Subcutaneous abdominal adipose tissue (tissue), 5 donors: ENCODE measurements around the gene UMAD1.

ENCODE experiments used
- H3K27ac ChIP-seq: one replicate; pipeline ENCODE4 v1.7.0; 2013; ENCODE audit warnings: low read depth, mild to moderate bottlenecking, inconsistent platforms, low read length, moderate library complexity
- H3K27me3 ChIP-seq, 5 donors: one replicate each; pipeline ENCODE4 v1.7.0; 2013; ENCODE audit warnings: low read length in 5 of 5, inconsistent platforms in 1 of 5; ENCODE audit not compliant: control insufficient read depth in 5 of 5, insufficient read depth in 4 of 5
- H3K36me3 ChIP-seq, 5 donors: one replicate each; pipeline ENCODE4 v1.7.0; 2013; ENCODE audit warnings: low read length in 5 of 5; ENCODE audit not compliant: control insufficient read depth in 5 of 5, insufficient read depth in 5 of 5
- H3K4me1 ChIP-seq, 5 donors: one replicate each; pipeline ENCODE4 v1.7.0; 2013; ENCODE audit warnings: low read length in 5 of 5, mild to moderate bottlenecking in 3 of 5, moderate library complexity in 1 of 5; ENCODE audit not compliant: control insufficient read depth in 5 of 5, insufficient read depth in 5 of 5
- H3K4me3 ChIP-seq, 5 donors: one replicate each; pipeline ENCODE4 v1.7.0; 2013; ENCODE audit warnings: low read length in 5 of 5, low read depth in 1 of 5
- H3K9ac ChIP-seq, 5 donors: one replicate each; pipeline ENCODE4 v1.7.0; 2013; ENCODE audit warnings: low read length in 5 of 5, mild to moderate bottlenecking in 4 of 5, moderate library complexity in 3 of 5
- H3K9me3 ChIP-seq, 5 donors: one replicate each; pipeline ENCODE4 v1.7.0; 2013; ENCODE audit warnings: low read length in 5 of 5; ENCODE audit not compliant: control insufficient read depth in 5 of 5
- donor health status: healthy.
- donor health status: healthy.
- donor health status: healthy.
- donor health status: healthy.
- donor health status: healthy.

Gene UMAD1

DNA sequence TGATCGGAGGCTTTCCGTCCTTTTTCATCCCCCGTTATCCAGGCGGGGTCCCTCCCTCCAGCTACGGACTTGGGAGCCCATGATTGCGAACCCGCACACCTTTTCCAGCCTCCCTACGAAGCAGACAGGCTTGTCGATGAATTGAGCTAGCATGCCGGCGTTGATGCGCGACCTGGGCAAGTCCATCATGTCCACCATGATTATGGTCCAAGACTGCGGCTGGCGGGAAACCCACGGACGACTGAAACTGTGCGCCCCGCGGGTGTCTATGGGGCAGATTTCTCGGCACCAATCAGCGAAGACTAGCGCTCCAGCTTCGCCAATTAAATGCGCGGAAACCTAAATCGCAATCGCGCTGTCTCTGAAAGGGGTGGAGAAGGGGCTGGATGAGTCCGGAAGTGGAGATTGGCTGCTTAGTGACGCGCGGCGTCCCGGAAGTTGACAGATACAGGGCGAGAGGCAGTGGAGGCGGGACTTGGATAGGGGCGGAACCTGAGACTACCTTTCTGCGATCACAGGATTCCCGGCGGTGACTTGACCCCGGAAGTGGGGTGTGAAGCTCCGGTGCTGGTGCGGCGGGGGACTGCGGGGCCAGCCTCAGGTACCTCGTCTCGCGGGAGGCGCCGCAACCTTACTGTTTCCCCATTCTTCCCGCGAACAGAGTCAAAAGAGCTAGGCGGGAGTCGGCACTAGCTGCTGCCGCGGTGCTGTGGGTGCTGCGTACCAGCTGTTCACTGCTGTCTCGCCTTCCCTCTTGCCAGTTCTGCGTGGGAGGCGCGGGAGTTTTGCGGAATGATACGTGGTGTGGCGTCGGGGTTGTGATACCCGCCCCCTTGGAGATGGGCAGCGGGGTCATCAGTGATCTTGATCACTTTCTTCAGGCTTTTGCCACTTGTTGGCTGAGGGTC is at the start of gene UMAD1:
Gene UMAD1 (plus strand): TSS at position 532 of the 908 bp plus-strand sequence. CDS start 32,620 bp downstream, outside the sequence.
- Histone ChIP-seq H3K9me3 (no peaks in the 10 kb centered on the region), H3K4me3 (peak within 1 kb of the TSS; percentile 81 to 100 (median 97))

DNA sequence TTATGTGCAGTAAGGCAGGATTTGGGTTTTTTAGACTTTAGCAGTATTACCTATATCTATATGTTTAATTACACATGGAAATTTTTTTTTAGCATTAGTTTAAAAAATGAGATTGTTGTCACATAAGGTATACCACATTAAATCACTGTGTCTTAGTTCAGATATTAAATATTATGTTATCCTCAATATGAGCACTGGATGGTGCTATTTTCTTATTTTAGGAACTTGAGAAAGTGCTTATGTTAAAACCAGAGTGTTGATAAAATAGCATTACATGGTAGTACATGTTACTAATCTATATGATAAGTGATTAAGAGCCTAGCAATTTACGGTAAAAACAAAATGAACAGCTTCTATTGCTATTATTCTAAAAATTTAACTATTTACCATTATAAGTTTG is 45.1 kb upstream of the UMAD1 start:
- Histone ChIP-seq H3K4me1 (no peaks in the 10 kb centered on the region), H3K9ac (no peak overlapping the region), H3K36me3 (peaks cover 12 to 29% (median 15%) of the 10 kb centered on the region in 5 donors), H3K27ac (no peak overlapping the region), H3K27me3 (no peaks in the 10 kb centered on the region), H3K9me3 (no peaks in the 10 kb centered on the region), H3K4me3 (no peak overlapping the region)

More for the DNA sequence above, at the start of gene UMAD1:
- Histone ChIP-seq H3K4me1 (peaks cover 2 to 23% (median 22%) of the 10 kb centered on the region in 5 donors), H3K27me3 (no peaks in the 10 kb centered on the region), H3K9ac (peak within 1 kb of the TSS; percentile 65 to 94 (median 84)), H3K27ac (peak within 1 kb of the TSS; percentile 93), H3K36me3 (peaks cover 0 to 6% (median 2%) of the 10 kb centered on the region in 5 donors)

DNA sequence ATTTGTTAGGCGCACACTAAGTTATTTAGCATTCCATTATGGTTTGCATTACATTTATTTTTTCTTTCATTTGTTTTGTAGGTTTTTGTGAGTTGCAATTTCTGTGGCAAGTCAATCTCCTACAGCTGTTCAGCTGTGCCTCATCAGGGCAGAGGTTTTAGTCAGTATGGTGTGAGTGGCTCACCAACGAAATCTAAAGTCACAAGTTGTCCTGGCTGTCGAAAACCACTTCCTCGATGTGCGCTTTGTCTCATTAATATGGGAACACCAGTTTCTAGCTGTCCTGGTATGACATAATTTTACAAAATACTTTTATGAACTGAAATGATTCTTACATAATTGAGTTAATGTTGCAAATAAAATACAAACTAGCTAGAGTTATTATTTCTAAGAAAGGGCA is 44.4 kb upstream of the UMAD1 start:
- H3K9me3 ChIP-seq, result no peaks in the 10 kb centered on the region
- H3K27me3 ChIP-seq, result no peaks in the 10 kb centered on the region
- no peak overlapping the region for H3K4me3 ChIP-seq
- H3K9ac ChIP-seq, result peak overlapping the region in 1 of 5 donors; percentile 6
- H3K4me1 ChIP-seq, result no peaks in the 10 kb centered on the region
- H3K36me3 ChIP-seq, result peaks cover 12 to 29% (median 14%) of the 10 kb centered on the region in 5 donors
- no peak overlapping the region for H3K27ac ChIP-seq

DNA sequence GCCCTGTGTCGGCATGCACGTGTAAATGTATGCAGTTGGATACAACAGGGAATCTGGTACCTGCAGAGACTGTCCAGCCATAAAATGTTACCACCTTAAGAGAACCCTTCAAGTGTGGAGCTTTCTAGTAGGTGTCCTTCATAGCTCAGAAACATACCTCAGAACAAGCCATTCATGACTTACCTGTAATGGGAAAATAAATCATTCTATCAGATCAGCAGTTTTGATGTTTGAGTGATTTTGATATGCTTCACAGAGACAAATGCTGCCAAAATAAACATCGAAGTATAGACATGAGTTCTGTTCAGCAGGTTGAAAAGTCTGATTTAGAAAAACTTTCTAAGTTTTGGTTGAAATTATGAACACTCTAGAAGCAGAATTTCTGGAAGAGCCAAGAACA is 33.5 kb upstream of the UMAD1 start:
- Histone ChIP-seq H3K27ac (no peak overlapping the region), H3K36me3 (peaks cover 9 to 31% (median 16%) of the 10 kb centered on the region in 5 donors), H3K4me3 (no peak overlapping the region), H3K9ac (no peak overlapping the region), H3K9me3 (no peaks in the 10 kb centered on the region), H3K4me1 (no peaks in the 10 kb centered on the region), H3K27me3 (no peaks in the 10 kb centered on the region)

DNA sequence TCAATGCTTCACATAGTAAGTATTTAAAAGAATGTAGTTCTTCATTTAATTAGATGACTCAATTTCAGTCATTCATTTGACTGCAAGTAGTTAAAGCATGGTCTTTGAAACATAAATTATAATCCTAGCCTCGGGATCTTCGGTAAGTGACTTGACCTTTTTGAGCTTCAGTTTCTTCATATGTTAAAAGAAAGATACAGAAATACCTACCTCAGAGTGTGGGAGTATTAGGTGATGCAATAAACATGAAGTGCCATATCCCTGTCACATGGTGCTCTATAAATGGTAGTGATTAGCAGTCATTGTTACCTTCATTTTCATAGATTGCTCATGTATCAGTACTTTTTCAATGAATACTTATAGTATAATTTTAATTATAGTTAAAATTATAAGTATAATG is 31.2 kb upstream of the UMAD1 start:
- Histone ChIP-seq H3K9ac (no peak overlapping the region), H3K27ac (no peak overlapping the region), H3K4me3 (no peak overlapping the region), H3K4me1 (no peaks in the 10 kb centered on the region), H3K9me3 (no peaks in the 10 kb centered on the region), H3K27me3 (no peaks in the 10 kb centered on the region), H3K36me3 (peaks cover 9 to 31% (median 16%) of the 10 kb centered on the region in 5 donors)

DNA sequence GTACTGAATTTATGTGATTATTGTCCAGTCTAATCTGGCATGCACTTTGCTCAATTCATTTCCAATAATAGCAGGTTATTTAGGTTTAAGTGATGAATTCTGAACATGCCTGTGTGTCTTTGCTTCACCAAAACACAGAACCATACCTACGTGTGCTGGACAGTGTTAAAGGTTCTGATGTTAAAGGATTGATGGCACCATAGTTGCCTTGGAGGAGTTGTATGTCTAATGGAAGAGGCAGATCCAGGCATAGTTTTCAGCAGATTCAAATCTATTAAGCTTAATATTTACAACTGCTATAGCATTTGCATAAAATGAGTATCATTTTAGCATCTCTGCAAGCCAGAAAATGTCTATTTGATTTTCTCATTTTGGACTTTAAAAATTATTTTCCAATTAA is 28.0 kb upstream of the UMAD1 start:
- no peaks in the 10 kb centered on the region for H3K9me3 ChIP-seq

DNA sequence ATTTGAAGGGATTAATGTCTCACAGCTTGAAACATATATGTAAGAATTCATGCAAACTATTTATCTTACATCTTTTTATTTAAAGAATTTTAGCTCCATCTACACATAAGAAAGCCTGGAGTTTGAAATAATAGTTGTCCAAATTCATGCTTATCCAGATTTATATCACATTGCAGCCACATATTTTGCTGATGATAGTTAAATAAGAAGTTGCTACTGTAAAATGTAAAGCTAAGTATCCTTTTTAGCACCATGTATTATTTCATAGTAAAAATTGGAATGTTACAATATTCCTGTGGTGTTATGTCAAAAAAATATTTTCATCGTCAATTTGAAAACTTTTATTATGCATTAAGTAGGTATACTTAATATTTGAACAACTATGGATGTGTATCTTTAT is 27.3 kb upstream of the UMAD1 start:
- Histone ChIP-seq H3K36me3 (peaks cover 0 to 10% (median 3%) of the 10 kb centered on the region in 5 donors), H3K4me1 (no peaks in the 10 kb centered on the region), H3K27ac (no peak overlapping the region), H3K4me3 (no peak overlapping the region), H3K9me3 (no peaks in the 10 kb centered on the region), H3K9ac (no peak overlapping the region), H3K27me3 (no peaks in the 10 kb centered on the region)

More for the DNA sequence above, 28.0 kb upstream of the UMAD1 start:
- Histone ChIP-seq H3K9ac (no peak overlapping the region), H3K27me3 (no peaks in the 10 kb centered on the region), H3K27ac (no peak overlapping the region), H3K4me1 (no peaks in the 10 kb centered on the region), H3K36me3 (peaks cover 6 to 16% (median 6%) of the 10 kb centered on the region in 5 donors), H3K4me3 (no peak overlapping the region)

DNA sequence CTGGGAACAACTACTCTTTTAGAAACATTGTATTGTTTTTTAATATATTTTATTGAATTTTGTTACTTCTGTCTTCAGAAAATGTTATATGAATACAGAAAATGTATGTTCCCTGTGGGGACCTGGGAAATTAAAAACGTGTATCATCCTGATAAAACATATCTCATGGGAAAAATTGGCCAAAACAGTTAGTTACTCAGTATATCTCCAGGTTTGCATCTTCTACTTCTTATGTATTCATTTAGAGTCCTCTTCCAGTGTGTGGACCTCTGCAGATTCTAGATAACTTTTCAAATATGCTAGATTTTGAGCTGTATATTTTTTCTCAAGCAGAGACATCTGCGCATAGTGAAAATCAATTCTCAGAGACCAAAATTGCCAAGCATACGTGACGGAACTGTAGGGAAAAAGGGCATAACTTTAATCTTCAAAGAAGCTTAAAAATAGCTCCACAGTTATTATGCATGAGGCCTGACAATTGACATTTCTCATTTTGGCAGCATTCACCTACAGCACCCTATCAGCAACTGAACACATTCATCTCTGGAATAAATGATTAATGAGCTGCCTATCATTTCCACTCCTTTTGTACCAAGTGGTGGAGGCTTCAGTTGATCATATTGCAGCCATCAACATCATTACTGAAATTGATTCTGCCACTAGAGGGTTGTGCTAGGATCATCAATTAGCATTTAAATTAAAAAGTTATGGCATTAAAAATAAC is 26.4 kb upstream of the UMAD1 start:
- H3K9ac ChIP-seq, result no peak overlapping the region
- no peak overlapping the region for H3K4me3 ChIP-seq
- H3K36me3 ChIP-seq, result peaks cover 0 to 2% (median 0%) of the 10 kb centered on the region in 5 donors
- H3K9me3 ChIP-seq, result no peaks in the 10 kb centered on the region
- H3K27ac ChIP-seq, result no peak overlapping the region
- H3K4me1 ChIP-seq, result no peaks in the 10 kb centered on the region
- H3K27me3 ChIP-seq, result no peaks in the 10 kb centered on the region

DNA sequence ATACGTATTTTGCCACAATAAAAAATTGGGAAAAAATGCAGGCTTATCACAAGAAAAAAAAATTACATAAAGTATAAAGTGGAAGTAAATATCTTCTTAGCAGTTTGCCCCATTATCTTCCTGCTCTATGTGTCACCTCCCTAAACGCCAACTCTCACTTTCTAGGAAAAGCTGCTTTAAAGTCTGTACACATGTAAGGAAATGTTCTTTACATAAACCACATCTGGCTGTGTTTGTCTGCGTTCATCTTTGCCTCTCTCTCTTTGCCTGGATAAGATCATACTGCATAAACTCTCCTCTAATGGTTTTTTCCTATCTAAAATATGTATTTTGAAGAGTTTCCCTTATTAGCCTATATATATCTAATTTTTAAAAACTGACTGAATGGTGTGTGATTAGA is 23.0 kb upstream of the UMAD1 start:
- Histone ChIP-seq H3K4me3 (no peak overlapping the region), H3K27me3 (peaks cover 0 to 4% (median 0%) of the 10 kb centered on the region in 5 donors)

DNA sequence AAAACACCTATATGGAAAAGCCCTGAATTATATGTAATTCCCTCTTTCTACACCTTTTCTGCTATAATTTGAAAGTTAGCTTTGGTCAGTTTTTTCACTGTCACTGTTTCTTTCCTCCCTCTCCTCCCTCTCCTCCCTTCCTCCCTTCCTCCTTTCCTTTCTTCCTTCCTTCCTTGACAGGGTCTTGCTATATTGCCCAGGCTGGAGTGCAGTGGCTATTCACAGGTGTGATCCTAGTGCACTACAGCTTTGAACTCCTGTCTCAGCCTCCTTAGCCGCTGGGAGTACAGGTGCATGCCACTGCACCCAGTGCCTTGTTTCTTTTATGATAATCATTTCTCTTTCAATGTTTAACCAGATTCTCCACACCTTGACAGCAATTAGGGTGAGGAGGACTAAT is 22.1 kb upstream of the UMAD1 start:
- Histone ChIP-seq H3K27ac (no peak overlapping the region), H3K9me3 (no peaks in the 10 kb centered on the region), H3K27me3 (peaks cover 0 to 4% (median 0%) of the 10 kb centered on the region in 5 donors), H3K4me3 (no peak overlapping the region), H3K9ac (no peak overlapping the region), H3K36me3 (no peaks in the 10 kb centered on the region), H3K4me1 (no peaks in the 10 kb centered on the region)

More for the DNA sequence above, 23.0 kb upstream of the UMAD1 start:
- Histone ChIP-seq H3K9me3 (no peaks in the 10 kb centered on the region), H3K36me3 (no peaks in the 10 kb centered on the region), H3K4me1 (no peaks in the 10 kb centered on the region), H3K27ac (no peak overlapping the region), H3K9ac (no peak overlapping the region)
